ENCODE data around the gene GPHN.
"Not testable (repeated sequence)": the region's sequence is repeated elsewhere in the genome, so short reads cannot be mapped to it uniquely, and the experiment has no call there.

The GPHN gene

DNA sequence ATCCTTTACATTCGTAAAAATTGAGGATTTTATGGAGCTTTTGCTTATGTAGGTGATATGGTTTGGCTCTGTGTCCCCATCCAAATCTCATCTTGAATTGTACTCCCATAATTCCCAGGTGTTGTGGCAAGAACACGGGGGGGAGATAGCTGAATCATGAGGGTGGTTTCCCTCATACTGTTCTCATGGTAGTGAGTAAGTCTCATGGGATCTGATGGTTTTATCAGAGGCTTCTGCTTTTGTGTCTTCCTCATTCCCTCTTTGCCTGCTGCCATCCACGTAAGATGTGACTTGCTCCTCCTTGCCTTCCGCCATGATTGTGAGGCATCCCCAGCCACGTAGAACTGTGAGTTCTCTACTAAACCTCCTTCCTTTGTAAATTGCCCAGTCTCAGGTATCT, 5.1 kb upstream of the GPHN start:
- DNase-seq (ENCODE audit: low read depth): not testable (repeated sequence)

DNA sequence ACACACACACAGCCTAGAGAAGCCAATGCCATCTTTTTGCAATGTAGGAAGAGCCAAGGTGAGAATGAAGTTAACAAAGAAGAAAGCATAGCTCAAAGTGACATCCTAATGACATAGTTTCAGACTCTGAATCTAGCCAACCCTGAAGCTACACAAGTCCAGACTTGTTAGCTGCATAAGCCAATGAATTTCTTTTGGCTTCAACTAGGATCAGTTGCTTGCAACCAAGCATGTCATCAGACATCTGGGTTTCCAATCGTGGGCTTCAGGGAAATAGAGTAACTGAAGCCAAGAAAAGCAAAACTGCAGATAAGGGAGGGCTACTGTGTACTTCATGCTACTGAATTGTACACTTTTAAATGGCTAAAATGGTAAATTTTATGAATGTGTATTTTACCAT, 4.4 kb upstream of the GPHN start:
- DNase-seq (ENCODE audit: low read depth): no peak

DNA sequence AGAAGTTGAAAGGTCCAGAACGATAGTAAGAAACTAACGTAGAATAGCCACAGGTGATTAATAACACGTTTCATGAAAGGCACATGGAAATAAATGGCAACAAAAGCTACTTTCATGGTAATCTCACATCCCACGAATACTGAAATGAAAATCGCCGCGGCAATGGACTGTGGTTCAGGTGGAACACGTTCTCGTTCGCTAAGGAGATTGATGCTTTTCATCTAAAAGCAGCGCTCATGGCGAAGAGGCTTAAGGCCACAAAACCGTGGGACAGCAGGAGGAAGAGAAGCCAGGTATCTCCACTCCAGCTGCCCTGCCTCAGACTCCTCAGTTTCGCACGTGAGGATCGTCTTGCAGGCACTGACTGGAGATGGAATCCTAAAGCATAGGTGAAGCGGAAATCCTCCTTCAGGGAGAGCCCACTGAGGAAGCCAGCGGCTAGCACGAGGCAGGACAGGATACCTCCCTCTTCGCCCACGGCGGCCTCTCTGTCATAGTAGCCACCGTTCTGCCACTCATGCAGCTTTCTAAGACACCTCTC, 696 bp upstream of the GPHN start:
- DNase-seq (ENCODE audit: low read depth): peak; percentile 5

DNA sequence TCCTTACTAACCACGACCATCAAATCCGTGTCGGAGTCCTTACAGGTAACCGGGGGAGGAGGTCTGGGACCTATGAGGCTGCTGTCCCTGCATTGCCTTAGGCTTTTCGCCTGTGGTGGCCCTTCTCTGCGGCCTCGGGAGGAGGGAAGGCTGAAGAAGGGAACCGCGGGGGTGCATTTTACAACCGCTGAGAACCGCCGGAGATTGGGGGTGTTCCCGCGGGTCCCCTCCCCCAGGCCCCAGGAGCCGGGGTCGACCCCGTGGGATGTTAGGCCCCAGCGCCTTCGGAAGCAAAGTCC, 549 bp downstream of the GPHN start:
- no peak for DNase-seq (ENCODE audit: low read depth)

DNA sequence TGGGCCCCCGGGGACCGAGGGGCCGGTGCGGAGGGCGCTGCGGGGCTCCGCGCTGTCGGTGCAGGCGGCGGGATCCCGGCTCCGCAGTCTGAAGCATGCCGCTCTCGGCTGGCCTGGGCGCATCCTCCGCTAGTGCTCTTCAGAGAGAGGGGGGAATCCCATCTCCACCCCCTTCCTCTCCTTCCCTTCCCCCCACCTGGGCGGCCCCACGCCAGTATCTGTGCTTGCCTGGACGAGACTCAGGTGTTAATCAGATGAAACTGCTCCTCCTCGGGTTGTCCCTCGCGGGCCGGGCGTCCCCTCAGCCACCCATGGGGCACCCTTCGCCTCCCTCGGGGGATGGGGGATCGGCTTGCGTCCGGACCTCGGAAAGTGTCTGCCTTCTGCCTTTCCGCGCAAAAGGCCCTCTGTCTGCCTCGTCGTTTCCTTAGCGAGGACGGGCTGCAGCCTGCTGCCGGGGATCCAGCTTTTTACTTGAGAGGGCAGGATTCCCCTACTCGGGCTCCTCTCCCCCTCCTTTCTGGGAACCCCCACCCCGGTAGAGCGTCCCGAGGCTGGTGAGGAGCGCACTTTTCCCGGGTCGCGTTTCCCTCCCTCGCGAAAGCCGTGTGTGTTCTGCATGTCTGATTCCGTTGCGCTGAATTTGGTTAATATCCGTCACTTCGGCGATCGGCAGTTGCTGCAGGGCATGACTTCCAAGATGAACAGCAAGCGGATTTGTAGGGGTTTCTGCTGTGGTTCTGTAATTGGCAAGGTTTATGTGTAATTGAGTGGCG, 1.1 kb downstream of the GPHN start:
- DNase-seq (ENCODE audit: low read depth): peak; percentile 28

DNA sequence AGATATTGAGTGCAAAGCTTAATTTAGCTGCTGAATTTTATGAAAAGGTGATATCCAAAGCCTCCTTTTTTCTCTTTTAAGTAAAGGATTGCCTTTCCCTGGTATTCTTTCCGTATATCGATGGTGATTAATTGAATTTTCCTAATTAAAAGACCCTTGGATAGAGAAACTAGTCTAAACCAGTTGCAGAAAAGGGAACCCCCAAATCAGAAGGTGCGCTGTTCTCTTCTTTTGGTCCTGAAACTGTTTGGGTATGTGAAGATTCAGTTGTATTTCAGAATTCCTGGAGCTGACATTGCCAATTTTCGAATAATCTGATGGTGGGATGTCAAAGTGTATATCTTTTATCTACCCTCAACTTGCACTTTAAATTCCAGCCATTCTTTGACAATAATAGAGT, 1.9 kb downstream of the GPHN start:
- DNase-seq (ENCODE audit: low read depth): no peak

DNA sequence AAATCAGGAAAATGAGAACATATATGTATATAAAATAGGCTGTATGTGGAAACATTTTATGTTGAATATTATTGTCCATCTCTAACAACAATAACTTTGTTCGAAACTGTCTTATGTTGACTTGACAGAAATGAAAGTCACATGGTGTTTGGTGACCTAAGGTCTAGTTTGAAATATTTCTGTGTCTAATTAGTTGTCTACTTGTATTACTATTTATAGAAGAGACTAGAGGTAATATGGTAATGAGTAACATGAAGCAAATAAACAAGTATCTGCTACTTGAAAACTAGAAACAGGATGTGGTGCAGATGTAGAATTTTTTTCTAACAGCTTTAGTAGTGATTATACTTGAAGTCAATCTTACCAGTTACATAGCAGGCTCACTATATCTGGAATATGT, 3.9 kb downstream of the GPHN start:
- DNase-seq (ENCODE audit: low read depth): no peak

DNA sequence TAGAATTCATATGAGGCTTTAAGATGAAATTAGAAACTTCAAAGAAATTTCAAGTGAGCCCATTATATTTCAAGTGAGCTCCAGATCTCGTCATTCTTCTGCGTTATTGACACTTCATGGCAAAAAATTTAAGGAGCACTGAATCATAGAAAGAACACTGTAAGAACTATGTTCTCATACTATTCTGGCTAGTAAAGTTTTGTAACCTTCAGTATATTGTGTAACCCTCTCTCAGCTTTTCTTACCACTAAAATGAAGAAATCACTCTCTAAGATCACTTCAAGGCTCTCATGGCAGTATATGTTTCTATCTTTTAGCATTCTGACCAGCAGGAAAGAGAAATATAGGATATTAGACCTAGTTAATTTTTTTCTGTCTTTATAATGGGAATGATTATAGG, 6.3 kb downstream of the GPHN start:
- no peak for DNase-seq (ENCODE audit: low read depth)

DNA sequence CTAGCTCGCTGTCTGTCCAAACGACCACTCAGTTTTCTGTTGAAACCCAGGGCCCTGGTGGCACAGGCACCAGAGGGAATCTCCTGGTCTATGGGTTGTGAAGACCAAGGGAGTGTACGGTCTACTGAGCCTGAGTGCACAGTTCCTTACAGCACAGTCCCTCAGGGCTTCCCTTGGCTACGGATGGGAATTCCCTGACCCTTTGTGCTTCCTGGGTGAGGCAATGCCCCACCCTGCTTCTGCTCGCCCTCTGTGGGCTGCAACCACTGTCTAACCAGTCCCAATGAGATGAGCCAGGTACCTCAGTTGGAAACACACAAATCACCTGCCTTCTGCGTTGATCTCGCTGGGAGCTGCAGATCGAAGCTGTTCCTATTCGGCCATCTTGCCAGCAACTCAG, 22.6 kb downstream of the GPHN start:
- DNase-seq (ENCODE audit: low read depth): no peak

DNA sequence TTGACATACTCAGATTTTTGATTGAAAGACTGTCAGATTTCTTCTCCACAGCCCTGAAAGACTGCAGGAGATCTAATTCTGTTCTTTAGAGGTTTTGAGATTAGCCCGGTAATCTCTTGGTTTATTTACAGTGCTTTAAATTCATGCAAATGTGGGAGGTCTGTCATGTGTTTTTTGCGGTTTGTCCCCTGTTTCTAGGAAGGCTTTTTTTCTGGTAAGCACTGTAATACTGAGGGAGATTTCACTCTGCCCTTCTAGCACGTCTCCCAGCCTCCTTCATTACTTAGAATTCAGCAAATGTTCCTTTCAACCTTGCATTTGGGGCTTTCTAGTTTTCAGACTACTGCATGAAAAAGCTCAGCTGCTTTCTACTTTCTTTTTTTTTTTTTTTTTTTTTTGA, 31.1 kb downstream of the GPHN start:
- no peak for DNase-seq (ENCODE audit: low read depth)

DNA sequence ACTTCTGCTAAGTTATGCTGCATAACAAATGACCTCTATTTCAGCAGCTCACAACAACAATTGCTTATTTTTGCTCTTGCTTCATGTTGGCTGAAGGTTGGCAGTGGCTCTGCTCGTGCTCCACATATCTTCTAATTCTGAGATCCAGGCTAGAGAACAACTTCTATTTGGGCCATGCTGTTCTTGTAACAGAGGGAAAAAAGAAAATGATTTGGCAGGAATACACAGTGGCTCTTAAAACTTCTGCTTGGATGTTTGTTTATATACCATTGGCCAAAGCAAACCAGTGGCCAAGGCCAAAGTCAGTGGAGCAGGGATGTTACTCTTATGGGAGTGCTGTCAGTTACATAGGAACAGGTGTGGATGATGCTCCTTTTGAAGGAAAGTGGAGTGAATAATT, 32.1 kb downstream of the GPHN start:
- DNase-seq (ENCODE audit: low read depth): no peak

DNA sequence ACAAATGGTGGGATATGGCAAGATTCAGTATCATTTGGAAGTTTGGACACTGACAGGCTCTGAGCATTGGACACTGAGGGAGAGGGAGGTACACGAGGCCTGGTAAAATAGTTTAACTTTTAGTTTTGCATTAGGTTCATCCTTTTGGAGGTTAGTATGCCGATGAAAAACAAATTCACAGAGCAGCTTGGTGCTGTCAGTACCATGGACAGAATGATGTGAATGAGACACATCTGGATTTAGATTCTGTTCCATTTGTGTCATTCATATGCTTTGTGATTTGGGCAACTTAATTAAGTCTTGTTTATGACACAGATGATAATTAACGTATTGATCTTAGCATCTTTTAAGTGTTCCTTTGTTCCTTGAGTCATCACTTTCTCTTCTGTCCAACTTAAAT, 33.7 kb downstream of the GPHN start:
- no peak for DNase-seq (ENCODE audit: low read depth)

DNA sequence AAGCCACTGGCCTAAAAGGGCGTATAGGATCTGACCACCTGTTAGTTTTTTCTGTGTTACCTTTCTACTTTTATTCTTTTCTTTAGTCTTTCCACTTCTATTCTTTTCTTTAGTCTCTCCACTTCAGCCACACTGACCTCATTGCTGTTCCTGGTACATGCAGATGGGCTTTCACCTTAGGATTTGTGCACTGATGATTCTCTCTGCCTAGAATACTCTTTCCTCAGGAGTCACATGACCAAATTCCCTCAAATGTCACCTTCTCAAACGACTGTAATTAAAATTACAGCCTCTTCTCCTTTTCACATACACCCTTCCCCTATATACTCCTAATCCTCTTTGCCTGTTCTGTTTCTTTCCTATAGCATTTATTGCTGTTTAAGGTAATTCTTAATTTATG, 36.0 kb downstream of the GPHN start:
- no peak for DNase-seq (ENCODE audit: low read depth)

DNA sequence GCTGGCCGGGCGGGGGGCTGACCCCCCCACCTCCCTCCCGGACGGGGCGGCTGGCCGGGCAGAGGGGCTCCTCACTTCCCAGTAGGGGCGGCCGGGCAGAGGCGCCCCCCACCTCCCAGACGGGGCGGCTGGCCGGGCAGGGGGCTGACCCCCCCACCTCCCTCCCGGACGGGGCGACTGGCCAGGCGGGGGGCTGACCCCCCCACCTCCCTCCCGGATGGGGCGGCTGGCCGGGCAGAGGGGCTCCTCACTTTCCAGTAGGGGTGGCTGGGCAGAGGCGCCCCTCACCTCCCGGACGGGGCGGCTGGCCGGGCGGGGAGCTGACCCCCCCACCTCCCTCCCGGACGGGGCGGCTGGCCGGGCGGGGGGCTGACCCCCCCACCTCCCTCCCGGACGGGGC, 37.2 kb downstream of the GPHN start:
- not testable (repeated sequence) for DNase-seq (ENCODE audit: low read depth)

DNA sequence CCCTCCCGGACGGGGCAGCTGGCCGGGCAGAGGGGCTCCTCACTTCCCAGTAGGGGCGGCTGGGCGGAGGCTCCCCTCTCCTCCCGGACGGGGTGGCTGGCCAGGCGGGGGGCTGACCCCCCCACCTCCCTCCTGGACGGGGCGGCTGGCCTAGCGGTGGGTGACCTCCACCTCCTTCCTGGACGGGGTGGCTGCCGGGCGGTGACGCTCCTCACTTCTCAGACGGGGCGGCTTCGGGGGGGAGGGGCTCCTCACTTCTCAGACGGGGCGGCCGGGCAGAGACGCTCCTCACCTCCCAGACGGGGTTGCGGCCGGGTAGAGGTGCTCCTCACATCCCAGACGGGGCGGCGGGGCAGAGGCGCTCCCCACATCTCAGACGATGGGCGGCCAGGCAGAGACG, 37.8 kb downstream of the GPHN start:
- not testable (repeated sequence) for DNase-seq (ENCODE audit: low read depth)

DNA sequence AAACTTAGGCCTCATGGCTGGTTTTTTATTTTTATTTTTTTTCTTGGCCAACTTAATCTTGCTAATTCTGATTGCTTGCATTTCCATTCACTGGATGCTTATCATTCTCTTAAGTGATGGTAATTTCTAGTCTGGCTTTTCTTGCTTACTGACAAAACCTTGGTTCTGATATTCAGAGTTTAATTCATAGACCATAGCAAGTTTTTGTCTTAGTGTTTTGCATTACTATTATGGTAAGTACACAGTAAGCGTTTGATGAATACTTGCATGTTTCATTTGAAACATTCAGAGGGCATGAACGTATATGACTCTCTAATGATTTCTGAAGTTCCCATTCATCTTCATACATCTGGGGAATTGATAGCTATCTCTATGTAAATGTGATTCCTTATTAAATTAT, 55.8 kb downstream of the GPHN start:
- DNase-seq (ENCODE audit: low read depth): no peak

DNA sequence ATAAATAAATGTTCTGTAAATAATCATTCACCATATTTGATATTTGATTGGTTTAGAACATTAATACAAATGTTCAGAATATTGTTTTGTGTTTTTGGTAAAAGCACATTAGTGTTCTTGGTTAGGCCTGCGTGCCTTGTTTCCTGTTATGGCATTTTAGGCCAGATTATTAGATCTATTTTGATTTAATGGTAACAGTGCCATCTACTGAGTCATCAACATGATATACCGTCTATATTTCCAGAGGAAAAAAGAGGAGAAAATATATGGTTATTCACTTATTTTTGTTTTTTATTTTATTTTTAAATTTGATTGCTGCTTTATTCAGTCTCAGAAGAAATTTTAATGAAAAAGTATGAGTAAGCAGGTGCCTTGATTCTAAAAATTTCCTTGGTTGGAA, 60.3 kb downstream of the GPHN start:
- DNase-seq (ENCODE audit: low read depth): no peak

DNA sequence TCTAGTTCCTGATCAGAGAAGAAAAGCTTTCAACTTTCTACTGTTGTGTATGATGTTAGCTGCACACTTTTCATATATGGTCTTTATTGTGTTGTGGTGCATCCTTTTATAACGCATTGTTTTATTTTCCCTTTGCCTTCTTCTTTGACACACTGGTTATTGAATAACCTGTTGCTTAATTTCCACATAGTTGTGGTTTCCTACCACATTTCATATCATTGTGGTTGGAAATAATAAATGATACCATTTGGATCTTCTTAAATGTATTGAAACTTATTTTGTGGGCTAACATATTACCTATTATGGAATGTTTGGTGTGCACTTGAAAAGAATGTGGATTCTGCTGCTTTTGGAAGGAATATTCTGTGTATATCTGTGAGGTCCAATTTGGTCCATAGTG, 64.9 kb downstream of the GPHN start:
- DNase-seq (ENCODE audit: low read depth): no peak

DNA sequence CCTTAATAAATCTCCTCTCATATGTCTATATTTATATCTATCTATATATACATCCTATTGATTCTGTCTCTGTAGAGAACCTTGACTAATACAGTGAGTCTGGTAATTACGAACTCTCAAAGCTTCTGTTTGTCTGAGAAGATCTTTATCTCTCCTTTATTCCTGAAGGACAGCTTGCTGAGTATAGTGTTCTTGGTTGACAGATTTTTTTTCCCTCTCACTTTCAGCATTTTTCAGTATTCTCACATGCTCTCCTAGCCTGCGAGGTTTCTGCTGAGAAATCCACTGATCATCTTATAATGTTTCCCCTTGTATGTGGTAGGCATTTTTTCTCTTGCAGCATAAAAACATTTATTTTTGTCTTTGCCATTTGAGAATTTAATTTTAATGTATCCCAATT, 67.1 kb downstream of the GPHN start:
- no peak for DNase-seq (ENCODE audit: low read depth)

DNA sequence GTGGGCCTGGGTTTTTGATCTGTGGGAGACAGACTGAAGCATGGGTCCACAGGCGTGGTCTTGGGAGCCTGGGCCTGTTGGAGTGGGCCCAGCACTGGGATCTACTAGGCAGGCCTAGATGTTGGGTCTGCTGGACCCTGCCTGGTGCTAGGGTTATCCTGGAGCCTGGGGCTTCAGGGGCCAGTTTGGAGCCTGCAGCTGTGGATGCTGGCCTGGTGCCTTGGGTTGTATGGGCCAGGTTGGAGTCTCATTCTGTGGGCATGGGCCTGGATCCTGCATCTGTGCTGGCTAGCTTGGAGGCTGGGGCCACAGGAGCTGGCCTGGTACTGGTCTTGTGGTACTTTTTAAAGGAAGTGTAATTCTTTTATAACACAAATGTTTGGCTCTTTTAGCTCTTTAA, 68.0 kb downstream of the GPHN start:
- DNase-seq (ENCODE audit: low read depth): no peak

DNA sequence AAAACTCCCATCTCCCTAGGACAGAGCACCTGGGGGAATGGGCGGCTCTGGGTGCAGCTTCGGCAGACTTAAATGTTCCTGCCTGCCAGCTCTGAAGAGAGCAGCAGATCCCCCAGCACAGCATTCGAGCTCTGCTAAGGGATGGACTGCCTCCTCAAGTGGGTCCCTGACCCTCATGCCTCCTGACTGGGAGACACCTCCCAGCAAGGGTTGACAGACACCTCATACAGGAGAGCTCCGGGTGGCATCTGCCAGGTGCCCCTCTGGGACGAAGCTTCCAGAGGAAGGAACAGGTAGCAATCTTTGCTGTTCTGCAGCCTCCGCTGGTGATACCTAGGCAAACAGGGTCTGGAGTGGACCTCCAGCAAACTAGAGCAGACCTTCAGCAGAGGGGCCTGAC, 79.8 kb downstream of the GPHN start:
- not testable (repeated sequence) for DNase-seq (ENCODE audit: low read depth)

DNA sequence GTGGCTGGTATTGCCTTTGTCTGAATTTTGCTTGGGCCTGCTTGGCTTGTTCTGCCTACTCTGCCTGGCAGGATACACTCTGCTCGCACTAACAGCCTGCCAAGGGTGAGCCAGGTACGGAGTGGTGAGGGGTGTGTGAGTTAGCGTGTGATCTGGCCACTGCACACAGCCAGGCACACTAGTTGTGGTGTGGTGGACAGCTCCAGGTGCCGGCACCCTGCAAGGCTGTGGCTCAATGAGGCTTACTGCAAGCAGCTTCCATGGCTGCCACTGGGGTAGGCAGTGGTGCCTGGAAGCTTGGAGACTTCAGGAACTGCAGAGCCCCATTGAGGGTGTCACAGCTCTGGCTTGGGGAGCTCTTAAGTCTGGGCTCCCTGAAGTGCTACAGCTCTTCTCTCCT, 87.4 kb downstream of the GPHN start:
- no peak for DNase-seq (ENCODE audit: low read depth)

DNA sequence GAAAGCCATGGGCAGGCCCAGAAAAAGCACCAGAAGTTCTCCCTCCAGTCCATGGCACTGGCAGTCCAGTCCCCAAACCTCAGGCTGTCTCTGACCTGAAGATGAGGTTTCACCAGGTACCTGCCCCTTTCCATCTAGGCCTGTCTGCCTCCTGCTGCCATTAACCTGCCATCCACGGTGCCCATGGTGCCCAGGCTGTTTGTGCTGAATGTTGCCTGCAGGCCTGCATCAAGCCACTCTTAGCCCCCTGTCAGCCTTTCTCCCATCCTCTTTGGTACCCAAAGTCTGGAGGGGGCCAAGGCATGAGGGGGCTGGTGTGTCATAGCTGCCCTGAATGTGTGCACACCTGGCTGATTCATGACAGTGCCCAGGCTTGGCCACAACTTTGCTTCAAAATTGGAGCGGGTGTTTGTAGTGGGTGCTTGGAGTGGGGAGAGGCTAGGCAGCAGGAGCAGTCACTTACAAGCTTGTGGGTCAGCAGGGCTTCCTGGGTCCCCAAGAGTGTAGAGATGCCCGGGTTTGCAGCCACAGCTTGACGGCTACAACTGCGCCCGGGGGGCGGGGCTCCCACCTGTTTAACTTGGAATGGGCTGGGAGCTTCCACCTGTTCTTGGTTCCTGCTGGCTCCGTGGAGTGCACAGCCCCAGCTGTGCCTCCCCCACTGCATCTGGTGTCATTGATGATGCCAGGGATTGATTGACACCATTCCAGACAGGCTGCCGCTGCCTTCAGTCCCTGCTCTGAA, 88.5 kb downstream of the GPHN start:
- DNase-seq (ENCODE audit: low read depth): no peak

DNA sequence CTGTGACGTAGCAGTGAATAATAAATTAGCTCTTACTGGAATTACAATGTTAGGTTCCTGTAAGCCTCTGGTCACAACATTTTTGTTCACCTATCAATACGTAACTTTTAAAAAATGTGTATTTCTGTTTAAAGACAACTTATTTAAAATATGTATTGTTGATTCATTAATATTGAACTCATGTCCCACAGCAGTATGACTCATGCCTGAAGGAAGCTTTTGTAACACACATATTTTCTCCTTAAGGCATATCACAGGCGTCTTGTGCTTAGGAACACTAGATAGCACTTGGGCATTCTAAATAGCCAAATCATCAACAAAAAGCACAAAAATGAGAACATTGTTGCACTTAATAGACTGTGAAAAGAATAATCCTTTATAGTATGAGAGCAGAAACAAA, 92.5 kb downstream of the GPHN start:
- no peak for DNase-seq (ENCODE audit: low read depth)

Measured in activated gamma-delta T cell treated with anti-CD3 and anti-CD28 coated beads, Interleukin-2, amount 50 U/mL, for 16 hours (primary cell).